COLO668 (cell line): ENCODE measurements around the gene CD109.
"Not testable (repeated sequence)": the region's sequence is repeated elsewhere in the genome, so short reads cannot be mapped to it uniquely, and the experiment has no call there.

Source experiments
- DNase-seq: peaks from one replicate; lab custom pipeline; 2025; ENCODE audit not compliant: unreplicated experiment; lab: John Stamatoyannopoulos, UW

CD109 gene

GRCh38 chr6:73683574-73683973 is 12.4 kb upstream of the CD109 start:
- DNase-seq: not testable (repeated sequence)

GRCh38 chr6:73688351-73688750 is 7.7 kb upstream of the CD109 start:
- no peak for DNase-seq

GRCh38 chr6:73690056-73690455 is 5.9 kb upstream of the CD109 start:
- no peak for DNase-seq

DNA sequence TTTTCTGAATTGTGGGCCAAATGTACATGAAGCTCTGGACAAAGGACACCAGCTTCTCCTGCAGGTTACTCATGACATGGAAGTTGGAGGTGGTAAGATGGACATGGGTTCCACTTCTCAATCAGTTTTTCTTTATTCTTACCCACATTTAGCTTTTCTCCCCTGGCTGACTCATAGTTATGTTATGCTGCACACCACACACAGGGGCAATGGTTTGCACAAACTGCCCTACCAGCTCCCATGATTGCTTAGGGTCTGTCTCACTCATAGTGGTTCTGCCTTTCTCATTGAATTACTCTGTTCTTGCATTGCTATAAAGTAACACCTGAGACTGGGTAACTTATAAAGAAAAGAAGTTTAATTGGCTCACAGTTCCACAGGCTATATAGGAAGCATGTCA is 4.5 kb upstream of the CD109 start:
- no peak for DNase-seq

DNA sequence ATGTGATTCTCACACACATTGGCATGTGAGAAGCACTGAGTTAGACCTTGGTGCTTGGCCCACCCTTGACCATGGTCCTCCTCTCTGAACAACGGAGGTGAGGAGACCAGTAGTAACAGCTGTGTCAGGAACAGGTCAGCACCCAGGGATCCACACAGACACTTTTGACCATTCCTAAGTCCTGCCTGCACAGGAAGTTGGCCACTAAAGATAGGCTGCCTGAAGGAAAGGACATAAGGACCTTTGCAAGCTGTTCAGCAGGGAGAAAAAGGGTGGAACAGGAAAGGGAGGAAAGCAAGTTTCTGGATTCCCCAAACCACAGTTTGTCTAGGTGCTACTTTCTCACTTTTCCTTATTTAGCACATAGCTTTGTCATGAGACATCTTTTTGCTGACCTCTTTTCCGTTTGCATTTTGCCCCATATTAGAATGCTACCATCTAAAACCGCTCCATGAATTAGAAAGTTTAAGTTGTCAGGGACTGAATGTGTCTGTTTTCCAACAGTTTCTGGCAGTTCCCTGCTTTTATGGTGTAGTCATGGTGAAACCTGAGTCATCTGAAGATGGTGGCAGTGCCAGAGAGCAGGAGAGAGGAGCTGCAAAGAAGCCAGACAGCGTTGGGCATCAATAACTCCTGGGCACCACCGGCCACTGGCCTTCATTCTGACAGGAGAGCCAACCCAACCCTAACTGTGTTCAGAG is 1.1 kb upstream of the CD109 start:
- DNase-seq: no peak

DNA sequence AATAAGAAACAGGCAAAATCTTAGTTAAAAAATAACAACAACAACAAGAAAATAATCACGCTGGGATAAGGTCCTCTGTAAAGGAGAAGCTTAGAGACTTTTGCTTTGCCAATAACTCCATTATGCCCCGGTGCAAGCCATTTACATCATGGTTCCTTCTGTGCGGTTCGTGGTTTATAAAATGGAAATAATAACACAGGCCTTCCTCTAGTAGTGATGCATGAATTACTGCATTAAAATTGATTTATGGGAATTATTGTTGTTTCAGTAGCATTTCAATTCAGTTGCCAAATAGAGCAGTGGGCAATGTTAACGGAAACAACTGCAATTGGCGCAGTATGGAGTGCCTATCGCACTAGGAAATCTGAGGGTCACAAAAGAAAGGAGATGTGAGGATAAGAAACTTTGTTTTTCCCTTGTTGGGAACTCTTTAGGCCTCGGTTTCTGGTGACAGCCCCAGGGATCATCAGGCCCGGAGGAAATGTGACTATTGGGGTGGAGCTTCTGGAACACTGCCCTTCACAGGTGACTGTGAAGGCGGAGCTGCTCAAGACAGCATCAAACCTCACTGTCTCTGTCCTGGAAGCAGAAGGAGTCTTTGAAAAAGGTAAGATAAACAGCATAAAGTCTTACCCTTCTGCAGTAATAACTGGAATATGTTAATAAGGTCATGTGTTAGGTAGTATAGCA is 1.1 kb downstream of the CD109 start:
- DNase-seq: no peak

- no peak for DNase-seq
These were observed 3.9 kb downstream of the CD109 start for GRCh38 chr6:73699676-73700459.

DNA sequence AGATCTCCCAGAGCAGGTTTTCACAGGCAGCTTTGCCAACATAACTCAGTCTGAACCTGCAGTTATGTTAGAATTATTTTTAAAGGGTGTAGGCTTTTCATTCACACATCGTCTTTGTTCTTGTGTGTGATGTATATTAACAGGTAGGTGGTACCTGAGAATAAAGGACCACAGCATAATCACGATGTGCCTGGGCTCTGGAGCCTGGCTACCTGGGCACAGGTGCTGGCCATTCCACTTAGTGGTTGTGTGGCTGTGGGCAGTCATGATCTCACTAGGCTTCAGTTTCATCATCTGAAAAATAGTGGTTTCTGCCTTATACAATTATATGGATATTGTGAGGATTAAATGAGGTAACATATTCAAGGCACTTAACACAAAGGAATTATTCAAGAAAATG is 6.4 kb downstream of the CD109 start:
- DNase-seq: no peak

GRCh38 chr6:73703466-73703865 is 7.5 kb downstream of the CD109 start:
- no peak for DNase-seq

DNA sequence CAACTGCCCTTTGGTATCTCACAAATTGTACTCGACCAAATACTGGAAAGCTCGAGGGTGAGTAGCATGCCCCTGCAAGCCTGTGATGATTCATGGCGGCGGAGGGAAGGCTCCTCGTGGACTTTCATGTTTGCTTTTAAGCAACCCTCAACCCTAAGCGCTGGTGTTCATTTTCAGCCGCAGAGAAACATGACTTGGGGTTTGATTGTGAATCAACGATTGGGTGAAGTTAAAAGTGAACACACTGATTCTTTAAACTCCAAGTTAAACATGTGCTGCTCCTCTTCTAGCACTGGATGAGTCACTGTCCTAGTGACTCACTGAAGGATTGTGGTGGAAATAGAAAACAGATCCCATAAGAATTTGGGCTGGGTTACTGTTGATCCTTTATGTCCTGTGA is 8.3 kb downstream of the CD109 start:
- DNase-seq: peak; percentile 1

- no peak for DNase-seq
These were observed 8.8 kb downstream of the CD109 start for GRCh38 chr6:73704798-73705197.

DNA sequence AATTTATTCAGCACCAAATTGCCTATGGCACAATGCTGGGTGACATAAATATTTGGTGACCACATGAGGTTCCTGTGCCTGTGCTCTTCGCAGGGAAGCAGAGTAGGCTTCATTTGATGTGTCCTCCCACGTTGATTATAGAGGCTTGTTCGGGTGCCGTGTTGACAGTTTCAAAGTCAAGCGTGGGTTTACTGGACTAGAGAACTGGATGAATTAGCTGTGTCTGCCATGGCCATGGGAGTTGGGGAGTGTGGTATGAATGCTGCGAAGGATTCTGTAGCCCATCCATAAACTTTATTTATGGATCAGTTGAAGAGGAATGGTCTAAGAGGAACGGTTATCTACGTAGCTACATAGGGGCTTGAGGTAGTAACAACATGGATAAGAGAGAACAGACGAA is 11.0 kb downstream of the CD109 start:
- no peak for DNase-seq

DNA sequence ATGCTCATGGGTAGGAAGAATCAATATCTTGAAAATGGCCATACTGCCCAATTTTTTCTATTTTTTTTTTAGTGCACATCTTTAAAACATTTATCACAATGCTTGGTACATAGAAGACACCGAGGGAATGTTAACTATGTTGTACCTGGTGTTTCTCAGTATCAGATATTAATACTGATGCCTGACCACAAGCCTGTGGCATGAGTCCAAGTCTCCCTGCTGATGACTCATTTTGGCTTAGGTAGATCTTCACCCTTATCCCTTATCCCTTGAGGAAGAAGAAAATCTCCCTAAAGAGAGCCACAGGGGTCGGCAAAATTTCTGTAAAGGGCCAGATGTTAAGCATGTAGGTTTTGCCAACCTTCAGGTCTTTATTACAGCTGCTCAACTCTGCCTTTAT is 14.5 kb downstream of the CD109 start:
- DNase-seq: no peak

GRCh38 chr6:73710948-73711347 is 14.9 kb downstream of the CD109 start:
- DNase-seq: no peak

DNA sequence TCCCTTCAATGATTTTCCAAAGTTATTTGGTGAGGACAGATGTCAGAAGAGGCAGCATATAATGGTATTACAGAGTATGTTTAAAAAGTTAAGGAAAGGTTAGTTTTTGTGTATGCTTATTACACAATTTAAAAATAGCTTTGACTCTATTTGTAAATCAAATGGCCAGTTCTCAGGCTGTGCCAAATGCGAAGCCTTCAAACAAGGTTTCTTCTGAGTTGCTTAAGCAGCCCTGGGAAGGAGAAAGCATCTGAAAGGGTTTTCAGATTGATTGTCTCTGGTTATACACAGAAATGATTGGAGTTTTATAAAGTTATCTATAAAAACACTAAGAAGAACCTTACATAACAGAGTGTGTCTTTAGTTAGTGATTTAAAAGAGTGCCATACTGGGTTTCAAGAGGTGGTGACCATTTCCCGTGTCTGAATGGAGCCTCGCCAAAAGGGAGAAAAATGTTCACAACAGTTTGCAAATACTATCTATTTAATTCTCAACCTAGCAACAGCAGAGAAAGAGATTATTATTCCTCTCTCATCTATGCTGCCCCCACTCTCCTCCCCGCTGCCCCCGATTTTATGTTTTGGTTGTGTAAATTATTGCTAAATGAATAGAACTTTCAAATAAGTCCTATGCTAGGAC is 16.7 kb downstream of the CD109 start:
- DNase-seq: no peak

GRCh38 chr6:73713426-73714147 is 17.6 kb downstream of the CD109 start:
- DNase-seq: no peak

GRCh38 chr6:73715111-73715508 is 19.1 kb downstream of the CD109 start:
- DNase-seq: not testable (repeated sequence)

DNA sequence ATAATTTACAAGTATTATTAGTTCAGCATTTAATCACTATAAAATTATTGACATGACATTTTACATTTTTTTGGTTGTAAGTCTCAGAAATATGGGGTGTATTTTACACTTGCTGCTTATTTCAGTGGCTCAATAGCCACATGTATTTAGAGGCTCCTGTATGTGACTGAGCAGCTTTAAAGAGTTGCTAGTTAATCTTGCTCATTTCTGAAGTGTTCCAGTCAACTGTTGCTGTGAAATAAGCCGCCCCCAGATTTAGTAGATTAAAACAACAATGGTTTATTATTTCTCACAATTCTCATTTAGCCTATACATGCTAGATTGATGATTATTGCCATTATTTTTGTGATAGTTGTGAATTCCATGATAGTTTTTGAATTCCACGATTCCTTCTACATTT is 23.0 kb downstream of the CD109 start:
- DNase-seq: no peak

- no peak for DNase-seq
These were observed 26.5 kb downstream of the CD109 start for GRCh38 chr6:73722318-73723060.

- not testable (repeated sequence) for DNase-seq
These were observed 27.5 kb downstream of the CD109 start for GRCh38 chr6:73723480-73723879.
